Measurements from ENCODE around the gene DLGAP1. TPM values are rescaled to one million over a fixed set of nuclear protein-coding genes. Genes with fewer than 3 reads are reported as not detected.

The DLGAP1 gene
- total and polyA plus RNA-seq, 2 experiments from 2014 or later, result 17.0 to 48.5 TPM

GRCh38 chr18:3585656-3586509, 869.2 kb downstream of the DLGAP1 start:
- Mint-ChIP-seq H3K27me3 (ENCODE audit: insufficient read depth, low read depth, poor library complexity) (peaks cover 9% of the 10 kb centered on the region), H3K4me1 (peaks cover 38% of the 10 kb centered on the region), H3K4me3 (peak overlapping the region; percentile 5; the same call in 1 of the 3 replicates), H3K36me3 (ENCODE audit: low read depth) (peaks cover 6% of the 10 kb centered on the region; the same call in 2 of the 3 replicates), H3K9me3 (peaks cover 6% of the 10 kb centered on the region; the same call in 1 of the 3 replicates), H3K27ac (peak overlapping the region; percentile 91)
- no peaks in the 10 kb centered on the region for H3K36me3 ChIP-seq (ENCODE audit: insufficient read depth)
- H3F3A ChIP-seq (replicated peaks; ENCODE audit: low read depth), result peaks cover 6% of the 10 kb centered on the region
- peaks cover 37% of the 10 kb centered on the region for H3K4me1 ChIP-seq (ENCODE audit: insufficient read depth)
- H3K27ac ChIP-seq (ENCODE audit: low read depth), result peak overlapping the region; percentile 93
- peak; percentile 95 for DNase-seq (ENCODE audit: low spot score)
- no peaks in the 10 kb centered on the region for H4K20me1 ChIP-seq (replicated peaks; ENCODE audit: insufficient read depth)
- peak; percentile 96 for ATAC-seq
- H3K4me3 ChIP-seq, result no peak overlapping the region
- no peaks in the 10 kb centered on the region for H3K27me3 ChIP-seq (ENCODE audit: insufficient read depth)
- H3K9me2 ChIP-seq (ENCODE audit: insufficient read depth), result no peaks in the 10 kb centered on the region
- peak overlapping the region; percentile 31 for H3K4me2 ChIP-seq
- TF ChIP-seq ZNF114 (CRISPR knock-in tag; IDR thresholded peaks at IDR 0.05) (0 out of 2 replicates have a peak, but pooled peaks have one; percentile 5), EZH2phosphoT487 (IDR thresholded peaks at IDR 0.05; ENCODE audit: unreplicated experiment) (no peak), ETS1 (IDR thresholded peaks at IDR 0.05) (no peak), CREB1 (CRISPR knock-in tag; IDR thresholded peaks at IDR 0.05; ENCODE audit: low read depth) (0 out of 2 replicates have a peak, but pooled peaks have one; percentile 26), CTCF (conservative IDR thresholded peaks at IDR 0.05; ENCODE audit: low read depth in 2 of 2) (peak; percentile 91 to 97), ZNF462 (CRISPR knock-in tag; IDR thresholded peaks at IDR 0.05) (no peak), EZH2 (IDR thresholded peaks at IDR 0.05; ENCODE audit: low read depth, unreplicated experiment) (no peak)
- no peak overlapping the region for H2AFZ ChIP-seq
- H3K79me2 ChIP-seq (replicated peaks; ENCODE audit: insufficient read depth), result no peaks in the 10 kb centered on the region

Measured in GM23338 (cell line).